Neural cell (in vitro differentiated cells): ENCODE results near the gene LRCH1. TPM values are rescaled to one million over a fixed set of nuclear protein-coding genes. Genes with fewer than 3 reads are reported as not detected.

Source experiments
- H2AFZ ChIP-seq: fragments of 200-600, 300-800 bp; sonication (generic), shearing (Covaris generic); 2 replicates; pipeline ENCODE4 v1.6.0; 2014; ENCODE audit warnings: low read depth, mild to moderate bottlenecking, antibody characterized with exemption, low read length, moderate library complexity
- H3F3A ChIP-seq: fragments of 200-600 bp; shearing (Covaris generic); 2 replicates; pipeline ENCODE4 v1.6.1; 2016; ENCODE audit warnings: mild to moderate bottlenecking, moderate library complexity, mixed read lengths, antibody characterized with exemption, low read length; ENCODE audit not compliant: insufficient read depth, poor library complexity, severe bottlenecking
- H3K27ac ChIP-seq: fragments of 200-600, 300-800 bp; sonication (generic), shearing (Covaris generic); 2 replicates; pipeline ENCODE4 v1.5.1; 2014; ENCODE audit warnings: mild to moderate bottlenecking, low read length, moderate library complexity
- H3K27me3 ChIP-seq: fragments of 300-800, 200-600 bp; sonication (generic), shearing (Covaris generic); 2 replicates; pipeline ENCODE4 v1.6.0; 2014; ENCODE audit warnings: mild to moderate bottlenecking, low read depth, low read length, moderate library complexity; ENCODE audit not compliant: insufficient read depth
- H3K36me3 ChIP-seq: fragments of 300-800, 200-600 bp; sonication (generic), shearing (Covaris generic); 2 replicates; pipeline ENCODE4 v1.5.1; 2014; ENCODE audit warnings: mild to moderate bottlenecking, antibody characterized with exemption, low read length, moderate library complexity; ENCODE audit not compliant: insufficient read depth
- H3K4me2 ChIP-seq: fragments of 300-800, 200-600 bp; sonication (generic), shearing (Covaris generic); 2 replicates; pipeline ENCODE4 v1.6.0; 2014; ENCODE audit warnings: mild to moderate bottlenecking, low read length
- H3K4me3 ChIP-seq: fragments of 300-800, 200-600 bp; sonication (generic), shearing (Covaris generic); 2 replicates; pipeline ENCODE4 v1.5.1; 2014; ENCODE audit warnings: mild to moderate bottlenecking, low read length, moderate library complexity
- H3K79me2 ChIP-seq: fragments of 200-600 bp; shearing (Covaris generic); replicated peaks from 2 replicates; pipeline ENCODE4 v1.6.0; 2014; ENCODE audit warnings: mild to moderate bottlenecking, low read length, moderate library complexity; ENCODE audit not compliant: insufficient read depth
- H3K9ac ChIP-seq: fragments of 300-800, 200-600 bp; sonication (generic), shearing (Covaris generic); 2 replicates; pipeline ENCODE4 v1.6.1; 2016; ENCODE audit warnings: mild to moderate bottlenecking, low read length, mixed read lengths
- H3K9me2 ChIP-seq: fragments of 200-600 bp; shearing (Covaris generic); 2 replicates; pipeline ENCODE4 v1.6.1; 2016; ENCODE audit warnings: mild to moderate bottlenecking, low read length, mixed read lengths; ENCODE audit not compliant: insufficient read depth
- H3K9me3 ChIP-seq: fragments of 200-600, 300-800 bp; sonication (generic), shearing (Covaris generic); 2 replicates; pipeline ENCODE4 v1.6.1; 2016; ENCODE audit warnings: mild to moderate bottlenecking, mixed run types, low read length, moderate library complexity, mixed read lengths
- H4K20me1 ChIP-seq: fragments of 200-600 bp; shearing (Covaris generic); 2 replicates; pipeline ENCODE4 v1.6.1; 2016; ENCODE audit warnings: mild to moderate bottlenecking, mixed run types; ENCODE audit not compliant: insufficient read depth
- CTCF ChIP-seq: fragments of 450-650 bp; IDR thresholded peaks from 2 replicates; pipeline ENCODE4 v1.5.1; 2014; ENCODE audit warnings: antibody characterized with exemption, mild to moderate bottlenecking, moderate library complexity; ENCODE audit not compliant: poor library complexity, severe bottlenecking
- EP300 ChIP-seq: fragments of 450-650 bp; conservative IDR thresholded peaks from 2 replicates; pipeline ENCODE4 v1.6.1; 2014; ENCODE audit warnings: antibody characterized with exemption, mild to moderate bottlenecking, moderate library complexity; ENCODE audit not compliant: poor library complexity, severe bottlenecking
- EZH2 ChIP-seq: fragments of 200-600, 300-800 bp; shearing (Covaris generic), sonication (generic); IDR thresholded peaks from 2 replicates; pipeline ENCODE4 v1.6.1; 2014; ENCODE audit warnings: antibody characterized with exemption, low read length, borderline replicate concordance, mild to moderate bottlenecking; ENCODE audit not compliant: insufficient read depth, poor library complexity, severe bottlenecking
- MXI1 ChIP-seq: fragments of 450-650 bp; conservative IDR thresholded peaks from 2 replicates; pipeline ENCODE4 v1.6.1; 2014; ENCODE audit warnings: antibody characterized with exemption, mild to moderate bottlenecking; ENCODE audit not compliant: poor library complexity, severe bottlenecking
- POLR2AphosphoS5 ChIP-seq: IDR thresholded peaks from 2 replicates; pipeline ENCODE4 v1.6.1; 2012
- RAD21 ChIP-seq: fragments of 450-650 bp; conservative IDR thresholded peaks from 2 replicates; pipeline ENCODE4 v1.6.1; 2014; ENCODE audit warnings: antibody characterized with exemption, mild to moderate bottlenecking, moderate library complexity
- REST ChIP-seq: IDR thresholded peaks from 2 replicates; pipeline ENCODE4 v1.6.1; 2012; ENCODE audit warnings: borderline replicate concordance
- SMC3 ChIP-seq: fragments of 450-650 bp; conservative IDR thresholded peaks from 2 replicates; pipeline ENCODE4 v1.6.1; 2014; ENCODE audit warnings: antibody characterized with exemption, mild to moderate bottlenecking, moderate library complexity; ENCODE audit not compliant: poor library complexity
- TAF1 ChIP-seq: IDR thresholded peaks from 2 replicates; pipeline ENCODE4 v1.6.1; 2012; ENCODE audit warnings: low read depth
- polyA plus RNA-seq: library from polyadenylated mRNA; depleted of rRNA; stranded (reverse); fragments of >200 nt; gene quantifications from 2 replicates; pipeline ENCODE4 v1.2.3, GENCODE V29; 2014

LRCH1 gene
- polyA plus RNA-seq, 1 donor from 2014 or later: 15.4 TPM

GRCh38 chr13:46745062-46745461, 192.1 kb downstream of the LRCH1 start:
- TF ChIP-seq EP300: no peak
- TF ChIP-seq TAF1: no peak
- no peak for TF ChIP-seq SMC3
- TF ChIP-seq POLR2AphosphoS5: no peak
- no peak for TF ChIP-seq REST
- TF ChIP-seq CTCF: no peak
- TF ChIP-seq MXI1: no peak
- TF ChIP-seq EZH2: no peak
- TF ChIP-seq RAD21: no peak
- Histone ChIP-seq H3K9me3 (no peaks in the 10 kb centered on the region), H3K4me3 (no peak overlapping the region), H3K27me3 (no peaks in the 10 kb centered on the region), H2AFZ (no peak overlapping the region), H3F3A (no peaks in the 10 kb centered on the region), H3K36me3 (no peaks in the 10 kb centered on the region), H4K20me1 (no peaks in the 10 kb centered on the region), H3K4me2 (no peak overlapping the region), H3K27ac (no peak overlapping the region), H3K9ac (no peak overlapping the region), H3K79me2 (no peaks in the 10 kb centered on the region), H3K9me2 (no peaks in the 10 kb centered on the region)

GRCh38 chr13:46745706-46746105, 192.7 kb downstream of the LRCH1 start:
- H2AFZ ChIP-seq: no peak overlapping the region
- TF ChIP-seq TAF1: no peak
- H3K36me3 ChIP-seq: no peaks in the 10 kb centered on the region
- no peaks in the 10 kb centered on the region for H4K20me1 ChIP-seq
- H3K4me2 ChIP-seq: no peak overlapping the region
- no peaks in the 10 kb centered on the region for H3F3A ChIP-seq
- H3K9me2 ChIP-seq: no peaks in the 10 kb centered on the region
- H3K9ac ChIP-seq: no peak overlapping the region
- no peaks in the 10 kb centered on the region for H3K9me3 ChIP-seq
- no peaks in the 10 kb centered on the region for H3K79me2 ChIP-seq
- no peak overlapping the region for H3K4me3 ChIP-seq
- H3K27me3 ChIP-seq: no peaks in the 10 kb centered on the region
- no peak overlapping the region for H3K27ac ChIP-seq
